NCI-H1694 (cell line): ENCODE measurements around the gene KLK3.
"Not testable (repeated sequence)": the region's sequence is repeated elsewhere in the genome, so short reads cannot be mapped to it uniquely, and the experiment has no call there.

ENCODE experiments used
- DNase-seq: peaks from one replicate; lab custom pipeline; 2025; lab: John Stamatoyannopoulos, UW

KLK3 gene

DNA sequence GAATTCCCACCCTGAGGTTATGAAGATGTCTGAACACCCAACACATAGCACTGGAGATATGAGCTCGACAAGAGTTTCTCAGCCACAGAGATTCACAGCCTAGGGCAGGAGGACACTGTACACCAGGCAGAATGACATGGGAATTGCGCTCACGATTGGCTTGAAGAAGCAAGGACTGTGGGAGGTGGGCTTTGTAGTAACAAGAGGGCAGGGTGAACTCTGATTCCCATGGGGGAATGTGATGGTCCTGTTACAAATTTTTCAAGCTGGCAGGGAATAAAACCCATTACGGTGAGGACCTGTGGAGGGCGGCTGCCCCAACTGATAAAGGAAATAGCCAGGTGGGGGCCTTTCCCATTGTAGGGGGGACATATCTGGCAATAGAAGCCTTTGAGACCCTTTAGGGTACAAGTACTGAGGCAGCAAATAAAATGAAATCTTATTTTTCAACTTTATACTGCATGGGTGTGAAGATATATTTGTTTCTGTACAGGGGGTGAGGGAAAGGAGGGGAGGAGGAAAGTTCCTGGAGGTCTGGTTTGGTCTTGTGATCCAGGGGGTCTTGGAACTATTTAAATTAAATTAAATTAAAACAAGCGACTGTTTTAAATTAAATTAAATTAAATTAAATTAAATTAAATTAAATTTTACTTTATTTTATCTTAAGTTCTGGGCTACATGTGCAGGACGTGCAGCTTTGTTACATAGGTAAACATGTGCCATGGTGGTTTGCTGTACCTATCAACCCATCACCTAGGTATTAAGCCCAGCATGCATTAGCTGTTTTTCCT is 7.0 kb downstream of the KLK3 start:
- no peak for DNase-seq

DNA sequence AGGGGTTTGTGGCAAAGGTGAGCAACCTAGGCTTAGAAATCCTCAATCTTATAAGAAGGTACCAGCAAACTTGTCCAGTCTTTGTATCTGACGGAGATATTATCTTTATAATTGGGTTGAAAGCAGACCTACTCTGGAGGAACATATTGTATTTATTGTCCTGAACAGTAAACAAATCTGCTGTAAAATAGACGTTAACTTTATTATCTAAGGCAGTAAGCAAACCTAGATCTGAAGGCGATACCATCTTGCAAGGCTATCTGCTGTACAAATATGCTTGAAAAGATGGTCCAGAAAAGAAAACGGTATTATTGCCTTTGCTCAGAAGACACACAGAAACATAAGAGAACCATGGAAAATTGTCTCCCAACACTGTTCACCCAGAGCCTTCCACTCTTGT is 14.8 kb downstream of the KLK3 start:
- DNase-seq: no peak

DNA sequence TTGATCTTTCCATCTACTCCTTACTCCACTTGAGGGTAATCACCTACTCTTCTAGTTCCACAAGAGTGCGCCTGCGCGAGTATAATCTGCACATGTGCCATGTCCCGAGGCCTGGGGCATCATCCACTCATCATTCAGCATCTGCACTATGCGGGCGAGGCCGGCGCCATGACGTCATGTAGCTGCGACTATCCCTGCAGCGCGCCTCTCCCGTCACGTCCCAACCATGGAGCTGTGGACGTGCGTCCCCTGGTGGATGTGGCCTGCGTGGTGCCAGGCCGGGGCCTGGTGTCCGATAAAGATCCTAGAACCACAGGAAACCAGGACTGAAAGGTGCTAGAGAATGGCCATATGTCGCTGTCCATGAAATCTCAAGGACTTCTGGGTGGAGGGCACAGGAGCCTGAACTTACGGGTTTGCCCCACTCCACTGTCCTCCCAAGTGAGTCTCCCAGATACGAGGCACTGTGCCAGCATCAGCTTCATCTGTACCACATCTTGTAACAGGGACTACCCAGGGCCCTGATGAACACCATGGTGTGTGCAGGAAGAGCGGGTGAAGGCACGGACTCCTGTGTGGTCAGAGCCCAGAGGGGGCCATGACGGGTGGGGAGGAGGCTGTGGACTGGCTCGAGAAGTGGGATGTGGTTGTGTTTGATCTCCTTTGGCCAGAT is 15.8 kb downstream of the KLK3 start:
- DNase-seq: no peak

DNA sequence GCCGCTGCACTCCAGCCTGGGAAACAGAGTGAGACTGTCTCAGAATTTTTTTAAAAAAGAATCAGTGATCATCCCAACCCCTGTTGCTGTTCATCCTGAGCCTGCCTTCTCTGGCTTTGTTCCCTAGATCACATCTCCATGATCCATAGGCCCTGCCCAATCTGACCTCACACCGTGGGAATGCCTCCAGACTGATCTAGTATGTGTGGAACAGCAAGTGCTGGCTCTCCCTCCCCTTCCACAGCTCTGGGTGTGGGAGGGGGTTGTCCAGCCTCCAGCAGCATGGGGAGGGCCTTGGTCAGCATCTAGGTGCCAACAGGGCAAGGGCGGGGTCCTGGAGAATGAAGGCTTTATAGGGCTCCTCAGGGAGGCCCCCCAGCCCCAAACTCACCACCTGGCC is 18.3 kb downstream of the KLK3 start, which contains the start of gene KLK2:
KLK2 (plus strand) TSS at position 384 of the 400 bp plus-strand sequence. CDS start 35 bp downstream, outside the sequence.
- DNase-seq: no peak

DNA sequence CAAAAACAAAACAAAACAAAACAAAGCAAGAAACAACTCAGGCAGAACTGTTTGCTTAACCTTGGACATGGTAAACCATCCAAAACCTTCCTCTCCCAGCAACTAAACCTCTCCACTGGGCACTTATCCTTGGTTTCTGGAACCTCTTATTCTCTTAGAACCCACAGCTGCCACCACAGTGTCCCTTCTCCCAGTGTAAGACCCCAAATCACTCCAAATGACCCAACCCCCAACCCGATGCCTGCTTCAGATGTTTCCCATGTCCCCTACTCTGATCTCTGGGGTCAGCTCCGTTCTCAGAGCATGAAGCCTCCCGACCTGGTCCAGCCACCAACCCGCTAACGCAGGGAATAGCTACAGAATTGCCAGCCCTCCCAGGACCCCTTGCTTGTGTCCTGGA is 19.5 kb downstream of the KLK3 start:
- no peak for DNase-seq

DNA sequence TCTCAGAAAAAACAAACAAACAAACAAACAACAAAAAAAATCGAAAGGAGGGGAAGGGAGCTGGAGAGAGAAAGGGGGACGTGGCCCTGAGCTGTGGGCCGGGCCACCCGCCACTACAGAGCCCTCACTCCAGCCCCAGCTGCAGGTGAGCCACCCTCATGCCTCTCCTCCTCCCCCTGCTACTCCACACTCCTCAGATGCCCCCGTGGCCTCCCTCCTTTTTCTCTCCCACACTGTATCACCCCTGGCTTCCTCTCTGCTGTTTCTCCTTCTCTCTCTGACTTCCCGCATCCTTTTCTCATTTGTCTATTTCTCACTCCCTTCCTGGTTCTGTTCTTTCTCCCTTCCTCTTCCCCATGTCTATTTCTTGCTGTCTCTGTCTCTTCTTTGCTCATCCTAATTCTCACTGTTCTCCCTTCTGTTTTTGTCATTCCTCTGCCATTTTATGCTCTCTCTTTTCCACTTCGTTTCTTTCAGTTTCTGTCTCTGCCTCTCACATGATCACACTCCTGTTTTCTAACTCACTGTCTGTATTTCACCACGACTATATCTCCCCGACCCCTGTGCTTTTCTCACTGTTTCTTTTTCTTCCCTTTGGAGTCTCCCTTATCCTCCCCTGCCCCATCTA is 21.2 kb downstream of the KLK3 start:
- no peak for DNase-seq

DNA sequence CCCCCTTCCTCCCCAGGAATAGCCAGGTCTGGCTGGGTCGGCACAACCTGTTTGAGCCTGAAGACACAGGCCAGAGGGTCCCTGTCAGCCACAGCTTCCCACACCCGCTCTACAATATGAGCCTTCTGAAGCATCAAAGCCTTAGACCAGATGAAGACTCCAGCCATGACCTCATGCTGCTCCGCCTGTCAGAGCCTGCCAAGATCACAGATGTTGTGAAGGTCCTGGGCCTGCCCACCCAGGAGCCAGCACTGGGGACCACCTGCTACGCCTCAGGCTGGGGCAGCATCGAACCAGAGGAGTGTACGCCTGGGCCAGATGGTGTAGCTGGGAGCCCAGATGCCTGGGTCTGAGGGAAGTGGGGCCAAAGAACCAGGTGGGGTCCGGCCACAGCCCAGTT is 21.7 kb downstream of the KLK3 start:
- no peak for DNase-seq

DNA sequence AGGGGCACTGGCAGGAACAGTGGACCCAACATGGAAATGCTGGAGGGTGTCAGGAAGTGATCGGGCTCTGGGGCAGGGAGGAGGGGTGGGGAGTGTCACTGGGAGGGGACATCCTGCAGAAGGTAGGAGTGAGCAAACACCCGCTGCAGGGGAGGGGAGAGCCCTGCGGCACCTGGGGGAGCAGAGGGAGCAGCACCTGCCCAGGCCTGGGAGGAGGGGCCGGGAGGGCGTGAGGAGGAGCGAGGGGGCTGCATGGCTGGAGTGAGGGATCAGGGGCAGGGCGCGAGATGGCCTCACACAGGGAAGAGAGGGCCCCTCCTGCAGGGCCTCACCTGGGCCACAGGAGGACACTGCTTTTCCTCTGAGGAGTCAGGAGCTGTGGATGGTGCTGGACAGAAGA is 22.6 kb downstream of the KLK3 start:
- no peak for DNase-seq

DNA sequence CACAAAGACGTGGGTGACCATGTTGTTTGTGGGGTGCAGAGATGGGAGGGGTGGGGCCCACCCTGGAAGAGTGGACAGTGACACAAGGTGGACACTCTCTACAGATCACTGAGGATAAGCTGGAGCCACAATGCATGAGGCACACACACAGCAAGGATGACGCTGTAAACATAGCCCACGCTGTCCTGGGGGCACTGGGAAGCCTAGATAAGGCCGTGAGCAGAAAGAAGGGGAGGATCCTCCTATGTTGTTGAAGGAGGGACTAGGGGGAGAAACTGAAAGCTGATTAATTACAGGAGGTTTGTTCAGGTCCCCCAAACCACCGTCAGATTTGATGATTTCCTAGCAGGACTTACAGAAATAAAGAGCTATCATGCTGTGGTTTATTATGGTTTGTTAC is 24.1 kb downstream of the KLK3 start:
- no peak for DNase-seq

DNA sequence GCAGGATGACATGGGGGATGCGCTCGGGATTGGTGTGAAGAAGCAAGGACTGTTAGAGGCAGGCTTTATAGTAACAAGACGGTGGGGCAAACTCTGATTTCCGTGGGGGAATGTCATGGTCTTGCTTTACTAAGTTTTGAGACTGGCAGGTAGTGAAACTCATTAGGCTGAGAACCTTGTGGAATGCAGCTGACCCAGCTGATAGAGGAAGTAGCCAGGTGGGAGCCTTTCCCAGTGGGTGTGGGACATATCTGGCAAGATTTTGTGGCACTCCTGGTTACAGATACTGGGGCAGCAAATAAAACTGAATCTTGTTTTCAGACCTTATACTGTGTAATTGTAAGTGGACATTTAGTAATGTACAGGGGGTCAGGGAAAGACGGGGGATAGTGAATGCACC is 25.5 kb downstream of the KLK3 start:
- no peak for DNase-seq

DNA sequence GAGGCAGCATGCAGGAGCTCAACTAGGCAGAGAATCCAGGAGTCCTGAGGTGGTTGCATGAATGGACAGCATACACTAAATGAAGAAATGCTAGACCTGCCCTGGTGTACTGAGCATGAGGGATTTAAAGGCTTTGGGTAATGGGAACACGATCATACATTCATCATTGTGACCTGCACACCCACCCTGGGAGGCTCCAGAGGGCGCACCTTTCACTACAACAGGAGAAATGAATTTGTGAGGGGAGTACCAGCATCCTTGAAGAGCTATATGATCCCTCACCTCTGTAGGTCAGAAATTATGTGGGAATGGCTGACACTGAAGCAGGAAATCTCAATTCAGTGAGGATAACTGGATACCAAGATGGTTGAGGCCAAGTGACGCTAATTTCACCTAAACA is 27.5 kb downstream of the KLK3 start:
- DNase-seq: no peak

DNA sequence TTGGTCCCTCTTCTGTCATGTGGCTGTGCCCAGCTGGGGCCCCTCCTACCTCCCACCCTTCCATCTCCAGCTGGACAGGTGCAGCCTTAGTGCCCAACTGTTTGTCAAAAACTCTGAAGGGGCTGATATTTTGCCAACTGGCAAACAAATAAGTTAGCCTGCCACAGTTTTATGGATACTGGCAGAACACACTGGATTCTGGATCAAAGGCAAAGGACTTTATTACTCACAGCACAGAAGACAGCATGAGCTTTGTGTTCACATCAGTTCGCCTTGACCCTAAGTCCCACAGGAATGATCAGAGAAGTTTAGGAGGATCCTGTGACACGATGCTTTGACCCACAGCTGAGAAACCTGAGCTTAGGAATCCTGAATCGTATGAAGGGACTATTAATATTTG is 34.9 kb downstream of the KLK3 start:
- no peak for DNase-seq

DNA sequence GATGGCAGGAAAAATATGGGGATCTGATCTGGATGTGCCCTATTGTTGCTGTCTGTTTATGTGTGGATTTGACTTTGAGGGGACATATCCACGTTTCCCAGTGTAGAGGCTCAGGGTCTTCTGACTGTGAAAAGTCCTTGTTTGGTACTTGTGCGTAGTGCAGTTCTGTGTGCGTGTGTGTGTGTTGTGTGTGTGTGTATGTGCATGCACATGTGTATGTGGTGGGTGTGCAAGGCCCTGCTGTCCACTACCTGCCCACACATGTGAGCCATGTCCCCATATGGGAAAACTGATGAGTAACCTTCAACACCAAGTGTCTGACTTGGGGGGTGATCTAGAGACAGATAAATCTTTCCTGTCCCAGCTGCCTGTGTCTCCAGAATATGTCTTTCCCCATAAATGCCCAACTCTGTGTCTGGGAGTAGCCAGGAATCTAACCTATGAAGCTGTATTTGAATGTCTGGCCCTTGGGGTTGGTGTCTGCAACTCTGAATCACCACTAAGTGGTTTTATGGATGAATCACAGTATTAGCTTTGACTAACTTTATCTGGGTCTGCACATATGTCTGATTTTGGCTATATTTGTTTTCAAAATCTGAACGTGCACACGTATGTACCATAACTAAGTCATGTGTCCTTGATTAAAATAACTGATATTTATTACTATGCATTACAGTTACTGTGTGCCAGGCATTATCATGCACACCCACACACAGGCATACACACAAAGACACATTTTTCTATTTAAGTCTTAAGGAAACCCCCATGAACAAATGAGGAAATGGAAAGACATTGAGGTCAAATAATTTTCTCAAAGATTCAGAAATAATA is 35.9 kb downstream of the KLK3 start:
- DNase-seq: no peak

DNA sequence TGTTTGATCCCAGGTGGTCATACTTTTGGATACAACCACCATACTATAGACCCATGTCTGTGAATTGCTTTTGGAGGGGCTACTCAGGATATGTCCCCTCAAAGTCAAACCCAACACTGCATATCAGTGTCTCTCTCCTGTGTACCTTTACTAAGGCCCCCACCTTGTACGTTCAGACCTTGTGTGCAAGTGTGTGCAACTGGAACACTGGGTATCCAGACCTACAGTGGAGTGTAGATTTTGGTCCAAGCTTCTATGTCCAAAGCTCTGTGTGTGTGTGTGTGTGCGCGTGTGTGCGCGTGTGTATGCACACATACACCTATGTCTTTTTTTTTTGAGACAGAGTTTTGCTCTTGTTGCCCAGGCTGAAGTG is 36.5 kb downstream of the KLK3 start:
- no peak for DNase-seq

DNA sequence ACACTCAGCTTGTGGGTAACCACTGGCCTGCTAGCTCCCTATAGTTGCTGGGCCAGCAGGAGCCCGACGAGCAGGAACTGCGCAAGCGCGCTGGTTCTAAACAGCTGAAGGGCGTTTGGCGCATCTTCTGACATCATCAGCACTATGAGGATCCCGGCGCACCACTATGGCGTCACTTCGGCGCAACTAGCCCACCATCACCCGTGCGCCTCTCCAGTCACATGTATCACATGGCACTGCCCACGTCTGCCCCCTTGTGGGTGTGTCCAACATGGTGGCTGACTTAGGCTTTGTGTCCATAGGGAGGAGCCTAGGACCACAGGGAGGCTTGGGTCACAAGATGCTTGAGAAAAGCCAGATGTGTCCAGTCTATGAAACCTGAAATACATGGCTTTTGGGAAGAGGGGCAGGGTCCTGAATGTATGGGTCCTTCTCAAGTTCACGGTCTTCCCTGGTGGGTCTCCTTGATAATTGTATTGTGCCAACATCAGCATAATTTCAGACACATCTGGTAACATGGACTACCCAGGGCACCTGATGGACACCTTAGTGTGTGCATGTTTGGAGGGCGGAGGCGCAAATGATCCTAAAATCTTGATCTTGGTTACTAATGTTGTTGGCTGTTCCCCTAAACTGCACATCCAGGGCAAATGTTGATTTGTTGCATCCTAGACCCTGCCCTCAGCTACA is 38.5 kb downstream of the KLK3 start:
- DNase-seq: no peak

DNA sequence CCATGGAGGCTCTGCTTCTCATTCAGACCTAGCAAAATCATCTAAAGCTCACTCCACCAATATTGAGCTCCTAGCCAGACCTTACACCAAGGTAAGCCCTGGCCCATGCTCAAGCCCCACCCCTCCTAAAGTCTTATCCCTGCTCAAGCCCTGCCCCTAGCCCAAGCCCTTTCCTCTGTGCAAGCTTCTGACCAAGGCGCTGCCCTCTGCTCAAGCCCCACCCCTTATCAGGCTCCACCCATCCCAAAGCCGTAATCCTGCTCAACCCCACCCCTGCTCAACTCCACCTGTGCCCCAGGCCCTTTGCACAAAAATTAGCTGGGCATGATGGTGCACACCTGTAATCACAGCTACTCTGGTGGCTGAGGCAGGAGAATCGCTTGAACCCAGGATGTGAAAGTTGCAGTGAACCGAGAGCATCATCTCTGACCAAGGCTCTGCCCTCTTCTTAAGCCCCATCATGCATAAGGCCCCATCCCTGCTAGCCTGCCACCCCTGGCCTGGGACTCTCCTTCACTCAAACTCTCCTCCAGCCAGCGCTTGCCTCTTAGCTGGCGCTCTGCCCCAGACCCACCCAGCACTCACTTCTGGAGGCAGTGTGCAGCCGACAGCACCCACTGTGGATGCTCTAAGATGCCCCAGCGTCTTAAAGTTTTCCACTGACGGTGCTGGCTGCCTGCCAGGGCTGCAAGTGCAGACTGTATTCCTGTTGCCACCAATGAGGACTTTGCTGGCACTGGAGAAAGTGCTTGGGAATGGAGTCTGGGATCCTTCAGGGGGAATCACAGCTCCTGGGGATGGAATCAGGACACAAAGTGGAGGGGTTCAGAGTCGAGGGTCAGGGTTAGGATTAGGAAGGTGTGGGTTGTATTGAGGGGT is 40.0 kb downstream of the KLK3 start:
- DNase-seq: no peak

DNA sequence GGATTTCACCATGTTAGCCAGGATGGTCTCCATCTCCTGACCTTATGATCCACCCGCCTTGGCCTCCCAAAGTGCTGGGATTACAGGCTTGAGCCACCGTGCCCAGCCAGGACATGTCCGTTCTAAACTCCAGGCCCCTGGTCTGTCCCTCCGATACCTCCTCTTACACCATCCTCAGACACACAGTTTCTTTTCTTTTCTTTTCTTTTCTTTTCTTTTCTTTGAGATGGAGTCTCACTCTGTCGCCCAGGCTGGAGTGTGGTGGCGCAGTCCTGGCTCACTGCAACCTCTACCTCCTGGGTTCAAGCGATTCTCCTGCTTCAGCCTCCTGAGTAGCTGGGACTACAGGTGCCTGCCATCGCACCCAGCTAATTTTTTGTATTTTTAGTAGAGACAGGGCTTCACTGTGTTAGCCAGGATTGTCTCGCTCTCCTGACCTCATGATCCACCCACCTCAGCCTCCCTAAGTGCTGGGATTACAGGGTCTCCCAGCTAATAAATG is 41.4 kb downstream of the KLK3 start:
- DNase-seq: not testable (repeated sequence)

DNA sequence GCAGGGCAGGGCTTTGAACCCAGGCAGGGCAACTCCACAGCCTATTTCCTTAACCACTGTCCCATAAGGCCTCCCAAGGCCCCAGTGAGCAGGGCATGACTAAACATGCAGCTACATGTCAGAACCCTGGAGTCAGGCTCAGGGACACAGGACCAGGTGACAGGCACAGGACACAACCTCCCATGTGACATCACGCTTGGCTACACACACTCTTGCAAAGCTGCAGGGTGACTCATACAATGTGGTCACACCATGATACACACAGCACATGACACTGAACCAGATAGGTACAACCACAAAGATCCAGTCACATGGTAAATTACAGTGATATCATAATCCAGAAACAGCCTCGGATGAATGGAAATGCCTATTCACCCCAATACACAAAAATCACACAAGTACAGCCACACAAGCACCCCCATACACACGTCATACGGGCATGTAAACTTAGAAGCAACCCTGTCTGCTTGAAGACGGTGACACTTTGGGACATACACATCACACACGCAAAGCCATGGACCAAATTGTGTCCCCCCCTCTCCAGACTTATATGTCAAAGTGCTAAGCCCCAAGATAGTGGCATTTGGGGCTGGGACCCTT is 42.0 kb downstream of the KLK3 start:
- no peak for DNase-seq

DNA sequence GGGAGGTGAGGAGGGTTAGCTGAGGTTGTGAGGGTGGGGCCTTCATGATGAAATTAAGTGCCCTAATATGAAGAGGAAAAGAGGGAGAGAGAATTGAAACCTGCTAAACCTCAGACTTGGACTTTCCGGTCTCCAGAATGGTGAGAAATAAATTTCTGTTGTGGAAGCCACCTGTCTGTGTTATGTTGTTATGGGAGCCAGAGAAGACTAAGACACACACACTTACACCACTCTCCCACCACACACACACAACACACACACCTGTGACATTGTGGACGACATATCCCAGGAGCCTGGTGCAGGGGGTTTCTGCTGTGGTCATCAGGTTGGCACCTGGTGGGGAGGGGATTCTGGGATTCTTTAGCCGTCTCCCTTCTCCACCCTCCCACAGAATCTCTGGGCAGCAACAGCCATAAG is 42.5 kb downstream of the KLK3 start:
- no peak for DNase-seq

DNA sequence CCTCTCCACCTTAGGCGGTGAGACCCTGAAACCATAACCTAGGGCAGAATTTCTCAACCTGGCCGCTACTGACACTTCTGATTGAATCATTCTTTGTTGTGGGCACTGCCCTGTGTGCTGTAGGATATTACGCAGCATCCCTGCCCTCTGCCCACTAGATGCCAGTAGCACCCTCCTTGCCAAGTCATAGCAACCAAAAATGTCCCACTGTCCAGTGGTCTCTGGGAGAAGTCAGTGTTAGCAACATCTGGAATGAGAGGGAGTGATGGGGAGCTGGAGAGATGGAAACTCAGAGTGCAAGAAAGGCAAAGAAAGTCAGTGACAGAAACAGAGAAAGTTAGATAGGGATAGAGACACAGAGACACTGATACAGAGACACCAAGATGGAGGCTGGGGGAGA is 42.9 kb downstream of the KLK3 start:
- DNase-seq: no peak
